ENCODE measurements around the gene NPIPB8. TPM values are rescaled to one million over a fixed set of nuclear protein-coding genes. Genes with fewer than 3 reads are reported as not detected.

The NPIPB8 gene
- total and polyA plus RNA-seq, 9 of the 15 experiments (the other 6 are each of a cell fraction or from before 2014, with no cell fraction given): 0.16 TPM; not detected in 8

GRCh38 chr16:28591355-28591754 lies 46.5 kb upstream of the NPIPB8 start (continued):
- TF ChIP-seq ZBTB40 (IDR thresholded peaks at IDR 0.05): no peak
- no peak for TF ChIP-seq ZBTB40 (CRISPR knock-in tag; IDR thresholded peaks at IDR 0.05)
- TF ChIP-seq RUNX1 (IDR thresholded peaks at IDR 0.05; ENCODE audit: low read depth): no peak
- TF ChIP-seq ERF (CRISPR knock-in tag; IDR thresholded peaks at IDR 0.05): no peak
- no peak for TF ChIP-seq CXXC5 (CRISPR knock-in tag; IDR thresholded peaks at IDR 0.05)
- no peak for TF ChIP-seq CBFB (CRISPR knock-in tag; IDR thresholded peaks at IDR 0.05)
- no peak for TF ChIP-seq ZNF3 (CRISPR knock-in tag; IDR thresholded peaks at IDR 0.05)
- TF ChIP-seq BRCA1 (IDR thresholded peaks at IDR 0.05): no peak
- TF ChIP-seq BRCA1 (CRISPR knock-in tag; IDR thresholded peaks at IDR 0.05): no peak
- TF ChIP-seq CHD7 (IDR thresholded peaks at IDR 0.05; ENCODE audit: low read depth, low read length): no peak

Measured in K562 (cell line).